GM12874 (cell line): ENCODE results near the gene AGGF1.

Experiments used
- TF ChIP-seq, protein P1 (sequence below): IDR thresholded peaks from 2 replicates; pipeline ENCODE4 v1.5.1; 2011; ENCODE audit warnings: low read depth, mild to moderate bottlenecking, control low read depth, low read length, moderate library complexity; ENCODE audit not compliant: insufficient read depth

Gene AGGF1

GRCh38 chr5:77102549-77102948 lies 72.3 kb downstream of the AGGF1 start:
- TF ChIP-seq, protein P1, sequence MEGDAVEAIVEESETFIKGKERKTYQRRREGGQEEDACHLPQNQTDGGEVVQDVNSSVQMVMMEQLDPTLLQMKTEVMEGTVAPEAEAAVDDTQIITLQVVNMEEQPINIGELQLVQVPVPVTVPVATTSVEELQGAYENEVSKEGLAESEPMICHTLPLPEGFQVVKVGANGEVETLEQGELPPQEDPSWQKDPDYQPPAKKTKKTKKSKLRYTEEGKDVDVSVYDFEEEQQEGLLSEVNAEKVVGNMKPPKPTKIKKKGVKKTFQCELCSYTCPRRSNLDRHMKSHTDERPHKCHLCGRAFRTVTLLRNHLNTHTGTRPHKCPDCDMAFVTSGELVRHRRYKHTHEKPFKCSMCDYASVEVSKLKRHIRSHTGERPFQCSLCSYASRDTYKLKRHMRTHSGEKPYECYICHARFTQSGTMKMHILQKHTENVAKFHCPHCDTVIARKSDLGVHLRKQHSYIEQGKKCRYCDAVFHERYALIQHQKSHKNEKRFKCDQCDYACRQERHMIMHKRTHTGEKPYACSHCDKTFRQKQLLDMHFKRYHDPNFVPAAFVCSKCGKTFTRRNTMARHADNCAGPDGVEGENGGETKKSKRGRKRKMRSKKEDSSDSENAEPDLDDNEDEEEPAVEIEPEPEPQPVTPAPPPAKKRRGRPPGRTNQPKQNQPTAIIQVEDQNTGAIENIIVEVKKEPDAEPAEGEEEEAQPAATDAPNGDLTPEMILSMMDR: no peak

DNA sequence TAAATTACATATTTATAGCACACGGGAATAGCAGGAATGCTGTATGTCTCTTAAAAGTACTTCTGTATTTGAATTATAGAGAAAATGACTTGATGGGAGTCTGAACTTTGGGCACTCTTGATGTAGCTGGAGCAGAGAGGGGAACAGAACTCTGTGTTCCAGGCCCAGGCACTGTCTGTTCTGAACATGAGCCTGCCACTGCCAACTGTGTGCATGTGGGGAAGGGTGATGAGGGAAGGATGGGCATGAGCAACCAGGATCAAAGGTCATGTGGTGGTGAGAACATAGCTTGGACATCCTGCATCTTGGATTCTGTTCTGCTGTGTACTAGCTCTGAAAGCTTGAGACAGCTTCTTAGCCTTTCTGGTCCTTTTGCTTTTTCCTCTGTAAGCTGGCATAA lies 73.3 kb downstream of the AGGF1 start:
- TF ChIP-seq, protein P1: no peak

GRCh38 chr5:77104813-77105212 lies 74.6 kb downstream of the AGGF1 start:
- TF ChIP-seq, protein P1: no peak
